ENCODE data around the gene CEACAM3.

The CEACAM3 gene

GRCh38 chr19:41816761-41817160 is 20.4 kb downstream of the CEACAM3 start:
- DNase-seq (ENCODE audit: low spot score), result no peak
- TF ChIP-seq CTCF (IDR thresholded peaks at IDR 0.05; ENCODE audit: extremely low read depth, missing control alignments), result no peak

DNA sequence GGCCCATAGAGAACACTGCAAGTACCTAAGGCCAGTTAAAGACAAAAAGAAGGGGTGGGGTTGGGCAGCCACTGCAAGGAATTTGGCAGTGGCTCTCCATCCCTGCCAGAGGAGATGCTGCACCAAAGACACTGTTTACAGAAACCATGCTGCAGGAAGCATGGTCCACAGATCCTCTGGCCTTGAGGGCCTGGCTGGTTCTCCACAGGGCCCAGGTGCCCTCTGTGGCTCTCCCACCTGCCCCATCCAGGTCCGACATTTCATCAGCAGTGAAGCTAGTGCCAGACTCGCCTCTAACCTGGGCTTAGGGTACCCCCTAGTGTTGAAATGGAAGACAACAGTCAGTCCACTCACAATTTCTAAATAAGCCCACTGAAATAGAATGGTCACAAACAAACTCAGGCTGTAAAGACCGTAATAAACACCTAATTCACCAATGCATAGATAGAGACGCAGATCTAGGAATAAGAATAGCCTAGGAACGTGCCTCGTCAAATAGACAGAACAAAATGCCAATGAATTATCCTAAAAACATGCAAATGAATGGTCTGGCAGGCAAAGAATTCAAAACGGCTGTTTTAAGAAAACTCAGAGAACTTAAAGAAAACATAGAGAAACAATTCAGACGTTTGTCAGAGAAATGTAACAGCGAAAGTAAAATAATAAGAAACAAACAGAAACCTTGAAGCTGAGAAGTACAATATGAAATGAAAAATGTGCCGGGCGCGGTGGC is 24.8 kb downstream of the CEACAM3 start:
- TF ChIP-seq CTCF (IDR thresholded peaks at IDR 0.05; ENCODE audit: extremely low read depth, missing control alignments), result peak; percentile 71
- DNase-seq (ENCODE audit: low spot score), result peak; percentile 81

DNA sequence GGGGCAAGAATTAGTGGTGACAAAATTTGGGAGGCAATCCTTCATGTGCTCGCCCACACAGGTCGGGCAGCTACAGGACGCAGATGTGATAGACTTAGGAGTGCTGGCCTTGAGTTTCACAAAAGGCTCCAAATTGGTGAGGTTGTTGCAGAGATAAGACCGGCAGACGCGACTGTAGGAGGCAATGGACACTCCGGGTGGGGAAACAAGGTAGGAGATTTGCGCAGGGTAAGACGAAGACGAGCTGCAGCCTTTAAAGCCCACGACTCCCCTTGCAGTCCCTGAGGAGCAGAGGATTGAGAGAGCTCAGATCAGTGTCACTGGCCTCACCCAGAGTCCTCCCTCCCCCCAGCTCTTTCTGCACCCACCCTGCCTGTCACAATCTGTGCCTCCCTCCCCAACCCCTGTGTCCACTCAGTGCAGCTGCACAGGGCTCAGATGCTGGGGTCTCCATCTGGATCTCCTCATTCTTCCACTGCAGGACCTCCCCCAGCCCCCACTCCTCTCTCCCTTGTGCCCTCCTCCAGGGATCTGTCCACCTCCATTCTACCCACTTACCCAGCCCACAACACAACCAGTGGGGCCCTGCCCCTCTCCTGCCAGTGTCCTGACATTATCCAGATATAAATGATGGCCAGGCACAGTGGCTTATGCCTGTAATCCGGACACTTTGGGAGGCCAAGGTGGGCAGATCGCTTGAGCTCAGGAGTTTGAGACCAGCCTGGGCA is 41.8 kb downstream of the CEACAM3 start:
- TF ChIP-seq CTCF (IDR thresholded peaks at IDR 0.05; ENCODE audit: extremely low read depth, missing control alignments), result no peak
- no peak for DNase-seq (ENCODE audit: low spot score)

- DNase-seq (ENCODE audit: low spot score), result no peak
Observed at GRCh38 chr19:41839211-41839610, 42.8 kb downstream of the CEACAM3 start.

GRCh38 chr19:41843371-41843770 is 47.0 kb downstream of the CEACAM3 start:
- no peak for TF ChIP-seq CTCF (IDR thresholded peaks at IDR 0.05; ENCODE audit: extremely low read depth, missing control alignments)
- DNase-seq (ENCODE audit: low spot score), result no peak

More at GRCh38 chr19:41839211-41839610, 42.8 kb downstream of the CEACAM3 start:
- no peak for TF ChIP-seq CTCF (IDR thresholded peaks at IDR 0.05; ENCODE audit: extremely low read depth, missing control alignments)

DNA sequence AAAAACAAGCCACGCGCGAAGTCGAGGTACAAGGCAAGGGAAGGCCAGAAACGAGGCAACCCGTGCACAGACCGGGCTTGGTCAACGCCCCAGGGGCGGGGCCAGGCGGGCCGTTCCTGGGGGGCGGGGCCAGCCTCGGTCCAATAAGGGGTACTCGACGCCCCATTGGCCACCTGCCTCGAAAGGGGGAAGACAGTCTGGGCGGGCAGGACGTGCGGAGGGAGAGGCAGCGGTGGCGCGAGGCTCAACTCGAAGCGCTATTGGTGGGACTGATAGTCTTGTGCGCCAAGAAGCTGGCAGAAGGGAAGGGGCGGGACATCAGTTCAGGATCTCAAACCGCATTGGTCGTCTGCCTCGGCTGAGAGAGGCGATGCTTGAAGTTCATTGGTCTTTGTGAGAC is 48.2 kb downstream of the CEACAM3 start, which contains the start of gene LYPD4:
Gene LYPD4, minus strand, starts transcription at position 83 of the 400 bp plus-strand sequence. CDS start 5,398 bp downstream, outside the sequence.
- no peak for DNase-seq (ENCODE audit: low spot score)
- no peak for TF ChIP-seq CTCF (IDR thresholded peaks at IDR 0.05; ENCODE audit: extremely low read depth, missing control alignments)

DNA sequence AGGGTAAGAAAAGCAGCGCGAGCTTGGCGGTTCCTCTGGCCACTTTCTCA is 48.4 kb downstream of the CEACAM3 start, which contains the start of gene DMRTC2:
Gene DMRTC2, plus strand, starts transcription at position 42 of the 50 bp plus-strand sequence. CDS start 2,387 bp downstream, outside the sequence.
- DNase-seq (ENCODE audit: low spot score), result no peak
- TF ChIP-seq CTCF (IDR thresholded peaks at IDR 0.05; ENCODE audit: extremely low read depth, missing control alignments), result no peak
